Large intestine (tissue), 3 donors: ENCODE measurements around the gene TLE4. TPM values are rescaled to one million over a fixed set of nuclear protein-coding genes. Genes with fewer than 3 reads are reported as not detected.

Experiments
- DNase-seq, 2 donors: peaks; one replicate each; pipeline versions ENCODE4 v3.0.0 to v3.0.0-alpha.2; 2013
- H3K27ac ChIP-seq: one replicate; pipeline ENCODE4 v1.5.1; 2013; ENCODE audit warnings: low read length
- H3K27me3 ChIP-seq: 2 replicates; pipeline ENCODE4 v1.6.1; 2013; ENCODE audit warnings: low read length; ENCODE audit not compliant: control insufficient read depth, insufficient read depth
- H3K36me3 ChIP-seq: 2 replicates; pipeline ENCODE4 v1.6.1; 2013; ENCODE audit warnings: low read length; ENCODE audit not compliant: control insufficient read depth, insufficient read depth
- H3K4me1 ChIP-seq: one replicate; pipeline ENCODE4 v1.6.1; 2013; ENCODE audit warnings: low read length; ENCODE audit not compliant: control insufficient read depth, insufficient read depth
- H3K4me3 ChIP-seq: one replicate; pipeline ENCODE4 v1.5.1; 2013; ENCODE audit warnings: low read length
- H3K9me3 ChIP-seq: one replicate; pipeline ENCODE4 v1.6.1; 2013; ENCODE audit warnings: mild to moderate bottlenecking, low read depth, low read length, moderate library complexity; ENCODE audit not compliant: control insufficient read depth
- WGBS: methylation state at CpG from one replicate; pipeline ENCODE4 v1.1.5; 2013; ENCODE audit warnings: low lambda C conversion rate; ENCODE audit not compliant: insufficient coverage; 5-methylcytosine and 5-hydroxymethylcytosine counted together
- polyA plus RNA-seq: library from polyadenylated mRNA; unstranded; fragments of 120-200 nt; gene quantifications from one replicate; pipeline ENCODE4 v1.2.1, GENCODE V29; 2013

TLE4 gene
- polyA plus RNA-seq, 1 donor: 33.3 TPM

DNA sequence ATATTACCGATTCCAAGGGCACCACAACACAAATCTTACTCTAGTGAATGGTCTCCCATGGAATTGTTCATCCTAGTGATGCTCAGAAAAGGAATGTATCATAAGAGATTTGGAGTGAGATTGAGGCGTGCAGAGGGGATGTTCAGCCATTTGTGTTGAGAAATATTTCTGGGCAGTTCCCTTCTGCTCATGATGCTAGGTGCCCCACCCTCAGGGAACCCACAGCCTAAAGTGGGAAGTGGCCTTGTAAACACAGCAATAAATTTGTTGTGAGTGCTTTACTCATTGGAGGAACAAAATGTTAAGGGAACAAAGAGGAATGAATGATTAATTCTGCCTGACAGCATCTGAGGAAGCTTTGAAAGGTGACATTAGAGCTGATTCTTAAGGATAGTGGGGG, 129.9 kb downstream of the TLE4 start:
- Histone ChIP-seq H3K27ac (no peak overlapping the region), H3K4me1 (no peaks in the 10 kb centered on the region), H3K27me3 (no peaks in the 10 kb centered on the region), H3K36me3 (peaks cover 18% of the 10 kb centered on the region), H3K4me3 (no peak overlapping the region), H3K9me3 (no peaks in the 10 kb centered on the region)
- DNase-seq: no peak
- WGBS: no CpG with 5 or more reads among the region's 2 CpGs

DNA sequence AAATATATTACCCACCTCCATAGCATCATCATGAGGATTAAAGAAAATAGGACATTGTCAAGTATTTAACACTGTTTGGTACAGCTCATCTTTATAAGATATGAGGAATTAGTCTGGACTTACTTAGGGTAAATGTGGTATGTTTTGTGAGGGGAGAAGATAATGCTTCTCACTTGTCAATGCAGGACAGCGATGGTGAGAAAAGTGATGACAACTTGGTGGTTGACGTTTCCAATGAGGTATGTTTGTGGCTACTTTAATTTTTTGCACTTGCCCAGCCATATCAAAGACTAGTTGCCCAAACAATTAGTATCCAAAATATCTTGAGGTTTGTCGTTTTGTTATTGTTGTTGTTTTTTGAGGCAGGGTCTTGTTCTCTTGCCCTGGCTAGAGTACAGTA, 133.9 kb downstream of the TLE4 start:
- H3K36me3 ChIP-seq: peaks cover 54% of the 10 kb centered on the region
- H3K4me3 ChIP-seq: no peak overlapping the region
- H3K27me3 ChIP-seq: no peaks in the 10 kb centered on the region
- no peak for DNase-seq
- no peak overlapping the region for H3K27ac ChIP-seq
- no CpG with 5 or more reads among the region's 3 CpGs for WGBS
- H3K9me3 ChIP-seq: no peaks in the 10 kb centered on the region
- H3K4me1 ChIP-seq: no peaks in the 10 kb centered on the region

DNA sequence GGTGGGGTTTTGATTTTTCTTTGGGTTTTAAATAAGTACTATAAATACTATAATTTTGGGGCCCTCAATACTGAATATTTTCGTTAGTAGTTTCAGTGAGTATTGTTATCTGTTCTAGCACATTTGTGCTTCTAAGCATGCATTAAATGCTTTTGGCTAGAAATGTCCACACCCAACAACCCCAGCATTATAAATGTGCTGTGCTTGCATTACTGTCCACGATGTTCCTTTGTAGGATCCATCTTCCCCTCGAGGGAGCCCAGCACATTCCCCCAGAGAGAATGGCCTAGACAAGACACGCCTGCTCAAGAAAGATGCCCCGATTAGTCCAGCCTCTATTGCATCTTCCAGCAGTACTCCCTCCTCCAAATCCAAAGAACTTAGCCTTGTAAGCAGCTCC, 134.7 kb downstream of the TLE4 start:
- DNase-seq: no peak
- Histone ChIP-seq H3K27ac (no peak overlapping the region), H3K4me1 (no peaks in the 10 kb centered on the region), H3K27me3 (no peaks in the 10 kb centered on the region), H3K4me3 (no peak overlapping the region), H3K36me3 (peaks cover 62% of the 10 kb centered on the region), H3K9me3 (no peaks in the 10 kb centered on the region)
- 100% methylated on average over 1 of the region's 5 CpGs for WGBS

DNA sequence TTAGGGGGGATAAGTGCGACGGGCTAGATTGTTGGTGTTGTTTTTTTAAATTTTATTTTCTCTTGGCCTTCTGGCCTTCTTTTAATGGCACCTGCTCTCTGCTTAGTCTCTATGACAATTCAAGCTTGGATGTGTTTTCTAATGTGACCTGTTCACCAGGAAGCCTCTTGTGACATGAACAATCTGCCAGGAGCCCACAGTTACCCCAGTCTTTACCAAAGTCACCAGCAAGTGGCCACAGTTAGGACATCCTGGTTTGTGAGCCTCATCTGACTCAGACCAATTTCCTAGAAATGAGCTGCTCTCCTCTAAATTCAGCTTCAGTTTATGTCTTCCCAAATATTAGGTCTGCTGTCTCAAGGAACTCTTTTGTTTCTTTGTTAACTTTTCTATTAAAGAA, 135.8 kb downstream of the TLE4 start:
- Histone ChIP-seq H3K27me3 (no peaks in the 10 kb centered on the region), H3K4me1 (no peaks in the 10 kb centered on the region), H3K9me3 (no peaks in the 10 kb centered on the region), H3K27ac (no peak overlapping the region), H3K36me3 (peaks cover 67% of the 10 kb centered on the region), H3K4me3 (no peak overlapping the region)
- no CpG with 5 or more reads among the region's 2 CpGs for WGBS
- no peak for DNase-seq

DNA sequence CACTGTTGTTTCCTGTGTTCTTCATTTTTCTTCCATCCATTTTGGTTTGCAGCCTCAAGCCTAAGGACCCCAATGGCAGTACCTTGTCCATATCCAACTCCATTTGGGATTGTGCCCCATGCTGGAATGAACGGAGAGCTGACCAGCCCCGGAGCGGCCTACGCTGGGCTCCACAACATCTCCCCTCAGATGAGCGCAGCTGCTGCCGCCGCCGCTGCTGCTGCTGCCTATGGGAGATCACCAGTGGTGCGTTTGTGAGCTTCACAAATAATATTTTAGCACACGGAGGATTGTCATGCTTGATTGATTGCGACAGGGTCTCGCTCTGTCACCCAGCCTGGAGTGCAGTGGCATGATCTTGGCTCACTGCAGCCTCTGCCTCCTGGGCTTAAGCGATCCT, 136.8 kb downstream of the TLE4 start:
- no peak for DNase-seq
- no peak overlapping the region for H3K27ac ChIP-seq
- no CpG with 5 or more reads among the region's 13 CpGs for WGBS
- H3K4me1 ChIP-seq: no peaks in the 10 kb centered on the region
- H3K9me3 ChIP-seq: no peaks in the 10 kb centered on the region
- H3K4me3 ChIP-seq: no peak overlapping the region
- H3K36me3 ChIP-seq: peaks cover 72% of the 10 kb centered on the region
- H3K27me3 ChIP-seq: no peaks in the 10 kb centered on the region

DNA sequence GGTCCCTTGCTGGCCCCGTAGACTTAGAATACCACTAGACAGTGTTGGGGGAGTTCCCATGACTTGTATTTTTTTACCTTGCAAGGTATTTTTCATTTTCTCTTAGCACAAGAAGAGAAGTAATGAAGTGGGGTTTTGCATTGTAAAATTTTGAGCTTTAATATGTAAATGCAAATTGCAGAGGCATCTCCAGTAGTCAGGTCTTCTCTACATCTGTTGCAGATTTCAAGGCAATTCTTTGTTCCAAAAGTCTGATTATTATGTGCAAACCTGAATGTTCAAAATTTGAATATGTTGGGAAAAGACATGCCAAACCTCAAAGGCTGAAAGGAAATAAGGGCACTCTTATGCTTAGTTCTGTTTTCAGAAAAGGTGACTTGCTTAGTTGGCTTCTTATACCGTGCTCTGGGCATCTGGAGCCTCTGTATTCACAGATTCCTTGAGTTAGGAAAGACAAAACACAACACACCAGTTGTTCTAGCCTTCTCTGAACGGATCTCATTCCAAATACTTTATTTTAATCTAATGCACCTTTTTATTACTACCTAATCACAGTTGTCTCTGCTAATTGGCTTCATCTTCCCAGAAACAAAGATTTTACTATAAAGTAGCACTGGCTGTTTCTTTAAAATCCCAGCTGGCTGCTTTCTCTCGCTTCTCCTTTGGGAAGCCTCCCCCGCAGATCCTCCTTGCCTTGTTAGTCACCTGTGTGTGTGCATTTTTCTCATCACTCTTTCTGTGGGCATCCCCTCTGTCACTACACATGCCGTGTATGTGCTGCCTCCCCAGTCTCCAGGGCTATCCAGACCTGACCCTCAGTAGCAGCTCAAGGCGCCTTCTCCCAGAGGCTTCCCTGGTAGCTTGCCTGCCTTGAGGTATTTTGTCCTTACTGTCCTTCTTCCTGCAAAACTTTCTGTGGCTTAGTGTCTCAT, 138.2 kb downstream of the TLE4 start:
- Histone ChIP-seq H3K4me3 (no peak overlapping the region), H3K9me3 (no peaks in the 10 kb centered on the region), H3K36me3 (peaks cover 74% of the 10 kb centered on the region), H3K27ac (no peak overlapping the region), H3K27me3 (no peaks in the 10 kb centered on the region), H3K4me1 (no peaks in the 10 kb centered on the region)
- no peak for DNase-seq
- WGBS: 100% methylated on average over 2 of the region's 7 CpGs

DNA sequence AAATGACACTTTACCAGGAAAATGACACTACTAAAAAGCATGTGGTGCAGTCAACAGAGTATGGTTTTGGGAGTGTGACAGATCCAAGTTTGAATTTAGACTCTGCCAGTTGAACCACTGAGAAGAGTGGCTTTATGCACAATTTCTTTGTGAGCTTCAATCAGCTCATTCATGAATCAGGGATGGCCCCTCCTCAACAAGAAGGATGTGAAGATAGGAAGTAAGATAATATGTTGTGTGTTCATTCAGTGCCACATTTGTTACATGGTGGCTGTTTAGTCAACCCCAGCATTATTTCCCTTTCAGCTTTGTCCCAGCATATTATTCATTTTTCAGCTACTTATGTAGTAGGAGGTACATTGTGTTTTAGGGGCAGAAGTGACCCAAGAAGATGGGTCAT, 140.1 kb downstream of the TLE4 start:
- no peak overlapping the region for H3K27ac ChIP-seq
- H3K27me3 ChIP-seq: no peaks in the 10 kb centered on the region
- peaks cover 76% of the 10 kb centered on the region for H3K36me3 ChIP-seq
- DNase-seq: no peak
- H3K4me3 ChIP-seq: no peak overlapping the region
- H3K4me1 ChIP-seq: no peaks in the 10 kb centered on the region
- no peaks in the 10 kb centered on the region for H3K9me3 ChIP-seq

DNA sequence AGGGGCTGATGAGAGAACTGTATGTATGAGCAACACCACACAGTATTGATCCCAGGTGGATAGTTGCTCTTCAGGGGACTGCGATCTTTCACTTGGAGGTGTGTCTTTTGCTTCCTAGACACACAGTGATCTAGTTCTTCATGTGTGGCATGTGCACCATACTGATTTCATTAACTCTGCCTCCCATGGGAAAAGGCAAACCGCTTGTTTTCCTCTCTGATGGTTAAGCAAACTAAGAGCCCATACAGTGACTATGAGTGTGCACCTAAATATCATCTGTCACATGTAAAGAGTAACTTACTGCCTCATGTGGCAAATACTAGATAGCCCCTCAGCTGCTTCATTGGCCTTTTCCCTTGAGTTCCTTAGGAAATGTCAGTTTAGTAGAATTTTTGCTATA, 147.3 kb downstream of the TLE4 start:
- no peaks in the 10 kb centered on the region for H3K4me1 ChIP-seq
- no peaks in the 10 kb centered on the region for H3K27me3 ChIP-seq
- no CpG with 5 or more reads among the region's 2 CpGs for WGBS
- H3K4me3 ChIP-seq: no peak overlapping the region
- H3K27ac ChIP-seq: no peak overlapping the region
- H3K36me3 ChIP-seq: peaks cover 81% of the 10 kb centered on the region
- DNase-seq: no peak
- H3K9me3 ChIP-seq: no peaks in the 10 kb centered on the region

DNA sequence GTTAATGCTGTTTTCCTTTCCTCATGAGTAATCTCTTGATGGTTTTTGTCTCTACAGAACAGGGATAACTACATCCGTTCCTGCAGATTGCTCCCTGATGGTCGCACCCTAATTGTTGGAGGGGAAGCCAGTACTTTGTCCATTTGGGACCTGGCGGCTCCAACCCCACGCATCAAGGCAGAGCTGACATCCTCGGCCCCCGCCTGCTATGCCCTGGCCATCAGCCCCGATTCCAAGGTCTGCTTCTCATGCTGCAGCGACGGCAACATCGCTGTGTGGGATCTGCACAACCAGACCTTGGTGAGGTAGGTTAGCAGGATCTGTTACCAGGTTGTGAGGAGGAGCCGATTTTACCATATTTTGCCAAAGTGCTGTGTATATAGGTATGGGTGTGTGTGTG, 148.2 kb downstream of the TLE4 start:
- H3K9me3 ChIP-seq: no peaks in the 10 kb centered on the region
- no peak overlapping the region for H3K27ac ChIP-seq
- H3K4me3 ChIP-seq: no peak overlapping the region
- no peaks in the 10 kb centered on the region for H3K4me1 ChIP-seq
- H3K36me3 ChIP-seq: peaks cover 86% of the 10 kb centered on the region
- no peak for DNase-seq
- H3K27me3 ChIP-seq: no peaks in the 10 kb centered on the region
- no CpG with 5 or more reads among the region's 11 CpGs for WGBS

DNA sequence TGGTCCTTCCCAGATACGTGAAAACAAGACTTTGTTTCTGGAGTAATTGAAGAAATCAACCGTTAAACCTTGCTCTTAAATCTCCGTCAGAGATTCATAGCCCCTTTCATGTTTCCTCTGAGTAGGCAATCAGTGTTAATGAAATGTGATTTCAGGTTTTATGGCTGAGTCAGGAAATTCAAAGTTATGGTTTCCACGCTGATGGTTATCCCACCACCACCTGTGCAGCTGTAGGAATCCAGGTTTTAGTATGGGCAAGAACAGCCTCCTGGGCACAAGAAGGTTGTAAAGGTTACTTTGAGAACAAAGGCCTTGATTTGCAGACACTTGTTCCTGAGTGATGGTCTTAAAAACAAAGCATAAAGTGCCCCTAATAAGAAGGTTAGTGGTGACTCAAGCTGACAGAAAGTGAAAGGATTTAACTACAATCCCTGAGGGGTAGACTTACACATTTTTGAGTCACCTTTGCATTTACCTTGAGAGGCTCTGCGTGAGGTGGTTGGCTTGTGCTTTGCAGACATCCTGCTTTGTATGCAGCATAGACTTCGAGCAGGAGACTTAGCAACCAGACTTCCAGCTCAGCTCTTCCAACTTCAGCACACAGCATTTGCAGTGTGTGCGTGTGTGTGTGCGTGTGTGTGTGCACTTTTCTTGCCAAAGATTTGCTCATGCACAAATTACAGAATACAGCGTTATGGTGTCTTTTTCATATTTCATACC, 159.6 kb downstream of the TLE4 start:
- DNase-seq: no peak
- H3K9me3 ChIP-seq: no peaks in the 10 kb centered on the region
- H3K36me3 ChIP-seq: peaks cover 14% of the 10 kb centered on the region
- 82% methylated on average over 3 of the region's 9 CpGs for WGBS
- H3K4me3 ChIP-seq: no peak overlapping the region
- no peak overlapping the region for H3K27ac ChIP-seq
- H3K27me3 ChIP-seq: no peaks in the 10 kb centered on the region
- no peaks in the 10 kb centered on the region for H3K4me1 ChIP-seq
